ENCODE results near the gene PRR18. TPM values are rescaled to one million over a fixed set of nuclear protein-coding genes. Genes with fewer than 3 reads are reported as not detected.

Gene PRR18
- total RNA-seq, 2 donors from 2014 or later, result not detected

DNA sequence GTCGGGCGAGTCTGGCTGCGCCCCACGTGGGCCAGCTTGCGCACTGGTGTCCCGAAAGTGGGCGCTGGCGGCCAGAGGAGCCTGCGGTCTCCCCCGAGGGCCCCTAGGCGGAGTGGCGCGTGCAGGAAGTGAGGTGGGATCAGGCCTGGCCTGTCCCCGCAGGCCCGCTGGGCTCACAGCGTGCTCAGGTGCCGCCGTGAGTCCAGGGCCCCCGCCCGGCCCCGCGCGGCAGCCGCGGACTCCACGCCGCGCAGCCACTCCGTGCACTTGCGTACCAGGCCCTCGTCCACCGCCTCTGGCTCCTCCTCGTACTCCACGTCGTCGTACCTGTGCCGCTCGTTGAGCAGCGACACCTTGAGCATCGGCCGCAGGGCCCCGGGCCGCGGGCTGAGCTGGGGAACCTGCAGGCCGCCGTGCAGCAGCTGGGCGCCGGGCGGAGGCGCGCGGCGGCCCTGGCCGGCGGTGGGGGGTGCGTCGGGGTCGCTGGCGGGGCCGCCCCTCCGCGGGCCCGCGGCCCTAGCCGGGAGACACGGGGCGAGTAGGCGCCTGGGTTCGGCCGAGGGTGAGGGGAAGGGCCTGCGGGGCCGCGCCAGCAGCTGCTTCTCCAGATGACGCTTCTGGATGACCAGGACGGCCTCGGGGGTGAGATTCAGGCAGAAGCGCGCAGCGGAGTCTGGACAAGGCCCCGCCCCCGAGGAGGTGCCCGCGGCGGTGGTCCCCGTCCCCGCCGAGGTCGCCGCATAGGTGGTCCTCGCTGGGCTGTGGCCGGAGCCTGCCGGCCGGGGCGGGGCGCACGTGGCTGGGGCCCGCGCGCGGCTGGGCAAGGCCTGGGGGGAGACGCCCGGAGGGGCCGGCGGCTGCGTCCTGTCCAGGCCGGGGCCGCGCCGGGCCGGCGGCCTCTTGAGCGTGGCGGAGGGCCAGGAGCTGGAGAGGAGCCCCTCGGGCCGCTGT, 835 bp downstream of the PRR18 start:
- H3K36me3 Mint-ChIP-seq, result no peaks in the 10 kb centered on the region
- no peak for DNase-seq (ENCODE audit: low spot score)
- peaks cover 25 to 51% of the 10 kb centered on the region in 2 donors for H3K27me3 Mint-ChIP-seq
- H3K4me3 Mint-ChIP-seq, result no peak overlapping the region
- H3K9me3 Mint-ChIP-seq, result no peaks in the 10 kb centered on the region
- no peak overlapping the region for H3K27ac Mint-ChIP-seq
- no peaks in the 10 kb centered on the region for H3K4me1 Mint-ChIP-seq (ENCODE audit: low read depth in 2 of 2)
- peak; percentile 18 to 59 for ATAC-seq

DNA sequence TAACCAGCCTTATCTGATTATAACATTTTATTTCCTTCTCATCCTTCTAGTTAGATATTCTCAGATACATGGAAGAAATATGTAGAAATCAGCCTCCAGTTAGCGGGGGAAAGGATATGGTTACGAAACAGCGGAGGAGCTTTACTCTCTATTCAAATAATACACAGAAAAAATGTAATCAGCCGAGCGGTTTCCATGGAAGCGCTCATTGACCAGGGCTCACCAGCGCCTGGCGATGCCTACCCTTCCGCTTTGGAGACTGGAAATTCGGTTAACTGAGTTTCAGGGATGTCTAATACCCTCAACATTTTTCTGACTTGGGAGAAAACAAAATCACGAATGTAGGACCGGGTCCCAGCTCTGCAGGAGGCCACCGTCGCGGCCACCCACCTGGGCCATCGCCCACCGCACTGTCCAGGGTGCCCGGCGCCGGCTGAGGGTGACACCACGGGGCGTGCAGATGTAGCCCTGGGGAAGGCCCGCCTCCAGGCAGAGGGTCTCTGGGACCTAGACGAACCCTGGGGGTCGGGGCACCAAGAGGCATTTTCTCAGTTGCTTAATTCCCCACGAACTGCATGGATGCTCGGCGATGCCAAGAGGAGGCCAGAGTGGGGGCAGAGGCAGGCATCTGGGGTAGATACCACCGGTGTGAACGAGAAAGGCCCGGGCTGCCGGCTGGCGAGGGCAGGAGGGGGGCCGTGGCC, 1.7 kb downstream of the PRR18 start:
- Mint-ChIP-seq H3K4me1 (ENCODE audit: low read depth in 2 of 2) (no peaks in the 10 kb centered on the region), H3K36me3 (no peaks in the 10 kb centered on the region), H3K27me3 (peaks cover 28 to 53% of the 10 kb centered on the region in 2 donors), H3K9me3 (no peaks in the 10 kb centered on the region), H3K4me3 (no peak overlapping the region), H3K27ac (no peak overlapping the region)
- ATAC-seq, result no peak
- no peak for DNase-seq (ENCODE audit: low spot score)

DNA sequence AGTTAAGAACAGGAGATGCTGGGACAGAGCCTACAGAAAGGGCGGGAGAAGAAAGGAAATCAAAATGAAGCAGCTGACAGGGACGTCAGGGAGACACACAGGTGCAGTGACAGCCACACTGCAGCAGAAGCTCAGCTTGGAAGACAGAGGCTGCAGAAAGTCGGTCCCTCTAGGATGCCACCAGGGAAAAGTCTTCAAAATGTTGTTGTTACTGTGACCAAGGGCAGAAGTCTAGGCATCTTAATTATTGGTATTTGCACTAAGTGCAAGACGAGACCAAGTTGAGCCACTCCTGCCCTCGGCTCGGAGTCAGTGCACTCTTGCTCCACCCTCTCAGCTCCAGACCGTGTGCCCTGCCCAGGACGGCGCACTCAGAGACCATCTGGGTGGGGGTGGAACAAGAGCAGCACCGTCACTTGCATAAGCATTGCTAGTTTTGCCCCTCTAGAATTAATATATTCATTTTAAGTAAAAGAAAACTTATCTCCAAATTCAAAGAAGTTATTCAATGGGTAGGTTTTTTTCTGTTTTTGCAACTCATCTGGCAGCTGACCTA, 2.6 kb downstream of the PRR18 start:
- H3K27me3 Mint-ChIP-seq, result peaks cover 28 to 54% of the 10 kb centered on the region in 2 donors
- DNase-seq (ENCODE audit: low spot score) (no peak), ATAC-seq (no peak)
- no peaks in the 10 kb centered on the region for H3K9me3 Mint-ChIP-seq
- no peaks in the 10 kb centered on the region for H3K4me1 Mint-ChIP-seq (ENCODE audit: low read depth in 2 of 2)
- no peak overlapping the region for H3K27ac Mint-ChIP-seq
- H3K4me3 Mint-ChIP-seq, result no peak overlapping the region
- H3K36me3 Mint-ChIP-seq, result no peaks in the 10 kb centered on the region

DNA sequence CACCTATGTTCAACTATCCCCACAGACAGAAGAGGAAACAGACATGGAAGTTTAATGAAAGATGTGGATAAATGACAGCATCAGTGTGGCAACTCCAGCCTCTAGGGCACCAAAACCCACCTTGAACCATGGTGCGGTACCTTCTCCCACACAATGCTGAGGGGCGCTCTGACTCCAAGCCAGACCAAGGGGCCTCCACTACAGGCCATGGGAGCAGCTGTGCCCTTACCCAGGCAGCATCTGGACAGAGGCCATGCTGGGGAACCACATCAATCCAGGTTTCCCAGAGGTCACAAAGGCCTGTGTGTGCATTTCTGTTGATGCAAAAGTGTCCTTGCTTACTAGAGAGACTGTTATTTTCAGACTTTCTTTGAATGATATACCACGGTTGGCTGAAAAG, 4.1 kb downstream of the PRR18 start:
- H3K27ac Mint-ChIP-seq, result no peak overlapping the region
- H3K36me3 Mint-ChIP-seq, result no peaks in the 10 kb centered on the region
- H3K4me1 Mint-ChIP-seq (ENCODE audit: low read depth in 2 of 2), result no peaks in the 10 kb centered on the region
- H3K27me3 Mint-ChIP-seq, result peaks cover 26 to 53% of the 10 kb centered on the region in 2 donors
- no peak overlapping the region for H3K4me3 Mint-ChIP-seq
- ATAC-seq (no peak), DNase-seq (ENCODE audit: low spot score) (no peak)
- no peaks in the 10 kb centered on the region for H3K9me3 Mint-ChIP-seq

DNA sequence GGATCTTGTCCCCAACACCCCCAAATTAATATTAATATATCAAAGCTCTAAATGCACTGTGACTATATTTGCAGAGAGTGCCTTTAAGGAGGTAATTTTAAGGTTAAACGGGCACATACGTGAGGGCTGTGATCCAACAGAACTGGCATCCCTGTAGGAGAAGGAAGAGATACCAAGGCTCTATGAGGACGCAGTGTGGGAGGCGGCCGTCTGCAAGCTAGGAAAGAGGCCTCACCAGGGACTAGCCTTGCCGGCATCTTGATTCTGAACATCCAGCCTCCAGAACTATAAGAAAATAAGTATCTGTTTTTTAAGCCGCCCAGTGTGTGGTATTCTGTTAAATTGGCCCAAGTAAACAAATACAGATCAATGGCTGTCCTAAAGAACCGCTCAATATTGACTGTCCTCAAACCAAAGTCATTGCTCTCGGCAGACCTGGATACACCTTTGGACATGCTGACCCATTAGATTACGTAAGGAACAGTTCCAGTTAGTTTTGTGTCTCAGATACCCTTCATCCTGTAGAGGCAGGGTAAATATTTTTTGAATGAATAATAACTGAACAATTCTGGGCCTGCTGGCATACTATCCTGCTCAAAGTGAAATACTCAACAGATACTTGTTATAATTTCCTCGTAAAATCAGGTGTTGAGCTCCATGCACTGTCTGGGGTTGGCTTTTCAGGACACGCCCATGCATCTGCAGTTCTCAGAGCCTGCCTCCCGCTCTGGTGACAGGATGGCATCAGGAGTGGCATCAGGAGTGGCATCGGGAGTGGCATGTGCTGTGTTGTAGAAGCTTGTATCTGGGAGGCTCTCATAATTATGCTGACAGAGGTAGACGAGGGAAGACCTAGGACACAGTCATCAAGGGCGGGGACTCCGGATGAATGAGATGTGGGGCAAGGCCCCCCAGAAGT, 6.3 kb downstream of the PRR18 start:
- peaks cover 38 to 59% of the 10 kb centered on the region in 2 donors for H3K27me3 Mint-ChIP-seq
- no peaks in the 10 kb centered on the region for H3K9me3 Mint-ChIP-seq
- no peaks in the 10 kb centered on the region for H3K36me3 Mint-ChIP-seq
- H3K27ac Mint-ChIP-seq, result no peak overlapping the region
- H3K4me1 Mint-ChIP-seq (ENCODE audit: low read depth in 2 of 2), result no peaks in the 10 kb centered on the region
- ATAC-seq, result no peak
- DNase-seq (ENCODE audit: low spot score), result no peak
- H3K4me3 Mint-ChIP-seq, result no peak overlapping the region

DNA sequence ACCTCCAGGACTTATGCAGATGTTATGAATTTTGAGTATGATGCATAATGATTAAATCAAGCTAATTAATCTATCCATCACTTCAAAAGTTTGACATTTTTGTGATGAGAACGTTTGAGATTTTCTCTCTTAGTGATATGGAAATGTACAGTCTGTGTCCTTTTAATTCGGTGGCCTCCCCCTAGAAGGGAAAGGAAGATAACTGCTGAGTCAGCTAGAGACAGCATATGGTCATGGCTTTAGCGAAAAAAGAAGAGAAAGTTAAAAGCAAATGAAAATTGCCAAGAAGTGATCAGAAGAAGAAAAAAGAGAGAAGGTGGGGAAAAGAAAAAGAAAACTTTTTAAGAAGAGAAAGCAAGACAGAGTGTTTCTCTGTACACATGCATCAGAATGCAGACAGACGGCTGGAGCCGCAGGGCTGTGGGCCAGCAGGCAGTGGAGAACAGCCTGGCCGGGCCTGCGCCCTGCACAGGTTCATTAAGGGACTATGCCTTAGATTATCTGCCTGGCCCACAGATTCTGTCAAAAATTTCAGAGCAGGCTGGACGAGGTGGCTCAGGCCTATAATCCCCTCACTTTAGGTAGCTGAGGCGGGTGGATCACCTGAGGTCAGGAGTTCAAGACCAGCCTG, 7.7 kb downstream of the PRR18 start:
- H3K9me3 Mint-ChIP-seq, result no peaks in the 10 kb centered on the region
- H3K4me3 Mint-ChIP-seq, result no peak overlapping the region
- peaks cover 37 to 53% of the 10 kb centered on the region in 2 donors for H3K27me3 Mint-ChIP-seq
- H3K27ac Mint-ChIP-seq, result no peak overlapping the region
- H3K36me3 Mint-ChIP-seq, result no peaks in the 10 kb centered on the region
- DNase-seq (ENCODE audit: low spot score) (no peak), ATAC-seq (no peak)
- no peaks in the 10 kb centered on the region for H3K4me1 Mint-ChIP-seq (ENCODE audit: low read depth in 2 of 2)

DNA sequence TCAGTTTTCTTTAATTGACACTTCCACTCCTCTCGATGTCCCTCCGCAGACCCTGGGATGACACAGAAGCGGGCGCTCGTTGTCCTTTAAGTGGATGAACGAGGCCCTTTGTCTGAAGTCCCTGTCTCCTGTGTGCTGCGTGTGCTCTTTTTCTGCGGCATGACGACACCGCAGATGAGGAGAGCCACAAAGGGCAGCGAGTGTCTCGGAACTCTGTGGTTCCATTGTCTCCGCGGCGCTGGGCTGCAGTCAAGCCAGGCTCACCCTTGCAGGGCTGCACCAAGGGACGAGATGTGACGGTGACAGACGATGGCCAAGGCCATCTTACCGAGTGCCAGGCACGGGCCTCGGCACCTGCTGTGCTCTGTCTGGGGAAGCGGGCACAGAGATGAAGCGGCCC, 10.6 kb downstream of the PRR18 start:
- Mint-ChIP-seq H3K27ac (no peak overlapping the region), H3K36me3 (no peaks in the 10 kb centered on the region), H3K27me3 (peaks cover 31 to 40% of the 10 kb centered on the region in 2 donors), H3K9me3 (no peaks in the 10 kb centered on the region), H3K4me3 (no peak overlapping the region), H3K4me1 (ENCODE audit: low read depth in 2 of 2) (no peaks in the 10 kb centered on the region)
- ATAC-seq, result peak in 1 of 2 donors; percentile 38
- DNase-seq (ENCODE audit: low spot score), result no peak

DNA sequence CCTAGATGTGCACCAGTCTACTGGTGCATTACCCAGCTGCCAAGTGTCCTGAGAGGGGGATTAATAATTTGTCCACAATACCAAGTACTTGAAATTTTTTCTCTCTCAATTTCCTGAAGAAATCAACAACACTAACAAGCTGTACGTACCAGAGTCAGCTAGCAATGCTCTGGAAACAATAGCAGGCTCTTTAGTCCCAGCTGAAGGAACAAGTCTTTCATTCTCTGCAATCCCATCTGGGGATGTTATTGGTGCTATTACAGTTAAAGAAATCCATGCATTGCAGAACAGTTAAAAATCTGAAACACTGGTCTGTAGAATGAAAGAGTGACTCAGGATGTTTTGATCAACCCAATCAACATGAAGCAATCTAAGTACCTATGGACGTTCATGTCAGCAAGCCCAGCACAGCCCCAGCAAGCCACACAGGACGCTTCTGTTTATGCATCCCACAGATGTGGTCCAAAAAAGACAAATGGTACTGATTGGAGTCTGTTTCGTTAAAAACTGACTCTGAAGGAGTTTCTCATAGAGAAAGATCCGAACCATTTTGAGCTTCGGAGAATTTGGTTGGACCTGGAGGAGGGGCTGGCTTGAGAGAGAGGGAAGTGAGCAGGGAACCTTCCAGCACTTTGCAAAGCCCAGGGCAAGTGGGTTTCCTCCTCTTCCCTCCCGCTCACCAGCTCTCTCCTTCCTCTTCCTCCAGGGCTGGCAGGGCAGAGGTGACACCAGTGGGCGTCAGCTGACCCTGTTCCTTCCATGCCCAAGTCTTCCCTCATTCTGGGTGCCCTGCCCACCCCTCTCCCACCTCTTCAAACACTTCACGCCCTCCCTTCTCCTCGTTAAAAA, 11.9 kb downstream of the PRR18 start:
- H3K36me3 Mint-ChIP-seq, result no peaks in the 10 kb centered on the region
- H3K4me3 Mint-ChIP-seq, result no peak overlapping the region
- ATAC-seq (no peak), DNase-seq (ENCODE audit: low spot score) (no peak)
- H3K27me3 Mint-ChIP-seq, result peaks cover 30 to 47% of the 10 kb centered on the region in 2 donors
- H3K27ac Mint-ChIP-seq, result no peak overlapping the region
- no peaks in the 10 kb centered on the region for H3K9me3 Mint-ChIP-seq
- no peaks in the 10 kb centered on the region for H3K4me1 Mint-ChIP-seq (ENCODE audit: low read depth in 2 of 2)

DNA sequence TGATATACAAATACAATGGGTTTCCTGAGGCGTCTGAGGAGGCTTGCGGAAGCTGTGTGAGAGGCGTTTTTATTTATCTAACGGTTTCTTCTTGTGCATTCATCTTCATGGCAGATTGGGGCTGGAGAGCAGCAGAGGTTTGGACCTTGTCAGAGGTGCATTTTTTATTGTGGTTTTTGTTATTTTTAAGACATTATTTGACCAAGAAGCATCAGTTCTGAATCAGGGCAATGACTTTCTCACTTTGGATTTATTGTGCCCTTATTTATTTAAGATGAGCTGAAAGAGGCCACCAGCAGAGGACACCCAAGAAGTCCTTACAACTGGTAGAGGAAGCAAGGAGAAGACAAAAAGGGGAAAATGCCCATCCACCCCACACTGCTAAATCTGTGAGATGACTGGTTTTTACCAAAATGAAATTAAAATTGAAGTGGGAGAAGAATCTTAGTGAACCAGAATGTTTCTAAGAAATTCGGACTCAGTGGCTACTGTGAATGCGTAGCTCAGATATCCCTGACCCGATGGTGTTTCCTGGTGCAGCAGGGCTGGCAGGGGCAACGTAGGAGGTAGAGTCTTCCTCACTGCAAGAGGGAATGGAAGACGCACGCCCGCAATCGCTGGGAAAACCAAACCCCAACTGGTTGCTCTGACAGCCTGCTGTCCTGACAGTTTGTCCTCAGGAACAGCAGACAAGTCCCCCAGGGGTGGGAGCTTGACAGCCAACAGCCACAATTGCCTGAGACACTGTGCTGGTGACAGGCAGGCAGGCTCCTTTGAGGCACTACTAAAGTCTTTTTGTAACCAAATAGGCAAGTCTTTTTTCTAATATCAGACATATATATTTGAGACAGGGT, 14.2 kb downstream of the PRR18 start:
- no peak overlapping the region for H3K27ac Mint-ChIP-seq
- H3K9me3 Mint-ChIP-seq, result no peaks in the 10 kb centered on the region
- H3K4me1 Mint-ChIP-seq (ENCODE audit: low read depth in 2 of 2), result no peaks in the 10 kb centered on the region
- no peak overlapping the region for H3K4me3 Mint-ChIP-seq
- DNase-seq (ENCODE audit: low spot score) (no peak), ATAC-seq (no peak)
- peaks cover 28 to 39% of the 10 kb centered on the region in 2 donors for H3K27me3 Mint-ChIP-seq
- no peaks in the 10 kb centered on the region for H3K36me3 Mint-ChIP-seq

DNA sequence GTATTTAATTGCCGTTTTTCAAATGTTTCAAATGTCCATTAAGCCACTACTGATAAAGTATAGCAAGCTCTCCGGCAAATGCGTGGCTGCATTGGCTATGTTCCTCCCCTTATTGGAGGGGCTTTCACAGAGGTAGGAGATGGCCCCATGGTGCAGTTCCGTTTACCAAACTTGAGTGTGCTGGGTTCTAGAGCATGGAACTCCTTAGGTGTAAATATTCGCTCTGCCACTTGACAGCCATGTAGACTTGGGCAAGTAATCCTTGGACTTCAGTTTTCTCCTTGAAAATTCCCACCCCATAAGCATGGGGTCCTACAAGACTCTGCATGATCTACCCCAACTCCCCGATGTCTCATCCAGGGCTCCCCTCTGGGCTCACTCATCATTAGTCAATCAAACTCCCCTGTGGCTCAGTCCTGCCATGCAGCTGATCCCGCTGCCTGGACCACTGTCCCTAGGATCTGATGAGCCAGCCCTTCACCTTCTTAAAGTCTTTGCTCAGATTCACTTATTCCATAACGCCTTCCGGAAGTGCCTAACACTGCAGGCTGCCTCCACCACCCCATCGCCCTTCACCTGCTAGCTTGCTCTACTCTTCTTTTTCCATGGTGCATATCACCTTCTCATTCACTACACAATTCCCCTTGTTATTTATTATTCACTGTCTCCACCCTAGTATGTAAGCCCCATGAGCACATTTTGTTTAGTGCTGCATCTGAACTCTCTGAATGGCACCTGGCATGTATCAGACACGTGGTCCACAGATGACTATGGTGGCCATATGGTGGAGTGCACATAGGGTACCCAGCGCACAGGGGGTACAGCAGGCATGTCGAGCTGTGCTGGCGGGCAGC, 18.8 kb downstream of the PRR18 start:
- Mint-ChIP-seq H3K4me1 (ENCODE audit: low read depth in 2 of 2) (no peaks in the 10 kb centered on the region), H3K9me3 (no peaks in the 10 kb centered on the region), H3K36me3 (no peaks in the 10 kb centered on the region), H3K4me3 (no peak overlapping the region), H3K27ac (no peak overlapping the region), H3K27me3 (peaks cover 15 to 30% of the 10 kb centered on the region in 2 donors)
- ATAC-seq (peak; percentile 48 to 66), DNase-seq (ENCODE audit: low spot score) (no peak)

DNA sequence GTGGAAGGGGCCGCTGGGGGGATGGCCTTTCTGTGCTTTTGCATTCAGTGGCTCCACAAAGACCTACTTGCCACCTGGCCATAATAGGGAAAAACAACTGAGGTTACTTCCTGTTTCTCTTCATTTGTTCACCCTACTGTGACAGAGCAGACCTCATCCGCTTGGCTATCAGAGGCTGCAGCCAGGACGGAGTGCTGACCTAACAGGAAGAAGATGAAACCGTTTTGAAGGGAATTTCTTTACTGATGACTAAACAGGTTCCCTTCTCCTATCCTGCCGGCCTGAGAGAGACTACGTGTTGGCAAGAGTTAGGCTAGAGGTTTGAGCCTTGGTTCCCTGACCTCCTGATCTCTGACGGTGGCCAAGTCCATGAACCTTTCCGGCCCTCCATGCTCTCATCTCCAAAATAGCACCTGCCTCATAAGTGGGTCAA, 21.3 kb downstream of the PRR18 start:
- H3K36me3 Mint-ChIP-seq, result no peaks in the 10 kb centered on the region
- ATAC-seq (no peak), DNase-seq (ENCODE audit: low spot score) (no peak)
- no peaks in the 10 kb centered on the region for H3K4me1 Mint-ChIP-seq (ENCODE audit: low read depth in 2 of 2)
- no peak overlapping the region for H3K27ac Mint-ChIP-seq
- H3K4me3 Mint-ChIP-seq, result no peak overlapping the region
- H3K9me3 Mint-ChIP-seq, result no peaks in the 10 kb centered on the region
- H3K27me3 Mint-ChIP-seq, result peaks cover 16 to 32% of the 10 kb centered on the region in 2 donors

Measured in natural killer cell treated with Interleukin-12 subunit alpha and Interleukin-12 subunit beta and Interleukin-15 and Interleukin-18, amount 100 ng/mL, for 72 hours (primary cell).